K562 (cell line): ENCODE data around the gene ADCYAP1R1. TPM values are rescaled to one million over a fixed set of nuclear protein-coding genes. Genes with fewer than 3 reads are reported as not detected.

Experiments used
- ATAC-seq: fragments of 200-7000 bp; cut with Tn5 transposase; 3 replicates; pipeline ENCODE4 v1.9.1; 2020; ENCODE audit warnings: moderate library complexity
- BruUV-seq: library from RNA; stranded (reverse); fragments of 400-500 nt; replicated peaks from 2 replicates; lab custom pipeline; 2021; lab: Mats Ljungman, UMichigan
- CTCF ChIA-PET: fragments of 300-600 bp; formaldehyde crosslinking; extraction: SDS; loops from one replicate; lab custom pipeline; 2021; ENCODE audit warnings: low intra/inter-chr PET ratio; lab: Yijun Ruan, JAX
- POLR2A ChIA-PET: fragments of 300-600, 350-650 bp; sonication (Branson Sonifier 250); formaldehyde crosslinking; extraction: SDS; loops from one replicate; lab custom pipeline; 2021; ENCODE audit warnings: antibody characterized with exemption, inconsistent platforms; lab: Yijun Ruan, JAX
- DNase-seq, 4 experiments: peaks; one replicate each; pipeline versions ENCODE4 v3.0.0 to v3.0.0-alpha.2; 2011 to 2018; ENCODE audit warnings: low spot score in 3 of 4, mixed read lengths in 3 of 4; ENCODE audit errors: extremely low read depth in 1 of 4
- FAIRE-seq: peaks from 2 replicates; lab custom pipeline; 2011; peaks lifted over from hg19 to GRCh38; lab: Jason Lieb, UNC
- H2AFZ ChIP-seq: 2 replicates; pipeline ENCODE4 v1.6.0; 2011; ENCODE audit warnings: low read depth, low read length, control low read depth, inconsistent platforms
- H3K27ac ChIP-seq: fragments of 200-600 bp; 3 replicates; pipeline ENCODE4 v1.8.0; 2011; ENCODE audit warnings: low read depth, mild to moderate bottlenecking, control low read depth, inconsistent platforms, low read length, moderate library complexity, mixed read lengths; ENCODE audit errors: extremely low read depth
- H3K27me3 ChIP-seq, 2 experiments: fragments of 300-600 bp in 1 of 2; 2 replicates in 1 of 2; 3 replicates in 1 of 2; pipeline versions ENCODE4 v1.6.0 to v1.8.0; 2011; ENCODE audit warnings: inconsistent platforms in 2 of 2, low read length in 2 of 2, mild to moderate bottlenecking in 1 of 2, mixed read lengths in 1 of 2, moderate library complexity in 1 of 2; ENCODE audit not compliant: control insufficient read depth in 2 of 2, insufficient read depth in 2 of 2
- H3K36me3 ChIP-seq: fragments of 300-600 bp; 3 replicates; pipeline ENCODE4 v1.8.0; 2011; ENCODE audit warnings: mild to moderate bottlenecking, low read length, inconsistent platforms; ENCODE audit not compliant: control insufficient read depth, insufficient read depth
- H3K4me1 ChIP-seq, 2 experiments: fragments of 200-600 bp in 1 of 2; replicated peaks in 1 of 2; 2 replicates in 1 of 2; 3 replicates in 1 of 2; pipeline versions ENCODE4 v1.5.1 to v1.8.0; 2011; ENCODE audit warnings: inconsistent platforms in 2 of 2, low read length in 2 of 2, mild to moderate bottlenecking in 1 of 2, mixed read lengths in 1 of 2, moderate library complexity in 1 of 2; ENCODE audit not compliant: control insufficient read depth in 2 of 2, insufficient read depth in 2 of 2
- H3K4me2 ChIP-seq: 2 replicates; pipeline ENCODE4 v1.6.1; 2011; ENCODE audit warnings: low read length, control low read depth, inconsistent platforms, mixed read lengths; ENCODE audit not compliant: insufficient read depth
- H3K4me3 ChIP-seq: fragments of 200-600 bp; sonication (generic), shearing (Covaris generic); 2 replicates; pipeline ENCODE4 v1.5.1; 2016; ENCODE audit warnings: control low read depth, inconsistent platforms
- H3K79me2 ChIP-seq: fragments of 200-600 bp; 3 replicates; pipeline ENCODE4 v1.8.0; 2011; ENCODE audit warnings: low read length, inconsistent platforms; ENCODE audit not compliant: control insufficient read depth, insufficient read depth
- H3K9ac ChIP-seq, 2 experiments: 2 replicates each; pipeline versions ENCODE4 v1.6.0 to v1.6.1; 2011; ENCODE audit warnings: low read depth in 2 of 2, low read length in 2 of 2, control low read depth in 1 of 2, inconsistent platforms in 1 of 2, mild to moderate bottlenecking in 1 of 2, mixed read lengths in 1 of 2; ENCODE audit not compliant: insufficient read depth in 1 of 2
- H3K9me1 ChIP-seq: one replicate; pipeline ENCODE4 v1.6.0; 2011; ENCODE audit warnings: inconsistent platforms, mild to moderate bottlenecking, low read length, moderate library complexity; ENCODE audit not compliant: control insufficient read depth, insufficient read depth
- H3K9me3 ChIP-seq: replicated peaks from 2 replicates; pipeline ENCODE4 v1.5.1; 2011; ENCODE audit warnings: low read depth, low read length, inconsistent platforms; ENCODE audit not compliant: control insufficient read depth, insufficient read depth
- H4K20me1 ChIP-seq: replicated peaks from 2 replicates; pipeline ENCODE4 v1.6.1; 2011; ENCODE audit warnings: low read length, inconsistent platforms, mixed read lengths; ENCODE audit not compliant: control insufficient read depth, insufficient read depth
- BDP1 ChIP-seq: IDR thresholded peaks from 3 replicates; pipeline ENCODE4 v1.6.1; 2011; ENCODE audit not compliant: insufficient read length, insufficient read depth
- BRCA1 ChIP-seq, 2 experiments: fragments of 450-650 bp in 1 of 2; sonication (generic) in 1 of 2; formaldehyde crosslinking in 1 of 2; IDR thresholded peaks; 2 replicates each; pipeline versions ENCODE4 v1.5.0 to v1.6.1; 2017 to 2020; ENCODE audit warnings: mild to moderate bottlenecking in 1 of 2, missing genetic modification reagents in 1 of 2
- CBX2 ChIP-seq: fragments of 200-600 bp; sonication (generic); IDR thresholded peaks from one replicate; pipeline ENCODE4 v1.6.1; 2012; ENCODE audit warnings: mild to moderate bottlenecking, low read length, inconsistent platforms; ENCODE audit not compliant: insufficient read depth, poor library complexity, severe bottlenecking
- GATAD2A ChIP-seq: fragments of 450-650 bp; IDR thresholded peaks from 2 replicates; pipeline ENCODE4 v1.6.1; 2017
- GTF2A2 ChIP-seq: IDR thresholded peaks from 2 replicates; pipeline ENCODE4 v1.6.1; 2016; ENCODE audit warnings: mild to moderate bottlenecking, missing genetic modification characterization, missing compliant biosample characterization
- L3MBTL2 ChIP-seq: fragments of 450-650 bp; IDR thresholded peaks from 2 replicates; pipeline ENCODE4 v1.6.1; 2016; ENCODE audit warnings: mild to moderate bottlenecking, moderate library complexity
- MNT ChIP-seq, 2 experiments: fragments of 450-650 bp; conservative IDR thresholded peaks; 2 replicates each; pipeline ENCODE4 v1.6.1; 2017; ENCODE audit warnings: mild to moderate bottlenecking in 2 of 2, moderate library complexity in 2 of 2
- NCOA6 ChIP-seq: fragments of 450-650 bp; IDR thresholded peaks from 2 replicates; pipeline ENCODE4 v1.6.1; 2017; ENCODE audit warnings: mild to moderate bottlenecking
- PBX2 ChIP-seq, 2 experiments: IDR thresholded peaks in 1 of 2; conservative IDR thresholded peaks in 1 of 2; 2 replicates each; pipeline ENCODE4 v1.6.1; 2016; ENCODE audit warnings: low read depth in 2 of 2, mild to moderate bottlenecking in 1 of 2, missing compliant biosample characterization in 1 of 2, missing genetic modification characterization in 1 of 2, moderate library complexity in 1 of 2
- ZNF75A ChIP-seq: fragments of 450-650 bp; formaldehyde crosslinking; IDR thresholded peaks from 2 replicates; pipeline ENCODE4 v1.4.0; 2020; ENCODE audit warnings: mild to moderate bottlenecking
- ZNF79 ChIP-seq: fragments of 250-450 bp; sonication (Bioruptor Pico); IDR thresholded peaks from 2 replicates; pipeline ENCODE4 v1.4.0; 2020; ENCODE audit warnings: low read depth, mild to moderate bottlenecking, moderate library complexity
- ZZZ3 ChIP-seq: fragments of 450-650 bp; IDR thresholded peaks from 2 replicates; pipeline ENCODE4 v1.6.1; 2016; ENCODE audit warnings: antibody characterized with exemption, mild to moderate bottlenecking, moderate library complexity
- WGBS: fragments of 100-300 bp; shearing (Covaris generic); methylation state at CpG from one replicate; pipeline ENCODE4 v1.1.6; 2016; ENCODE audit warnings: low coverage, mixed read lengths; ENCODE audit not compliant: insufficient coverage; ENCODE audit errors: missing lambda C conversion rate; 5-methylcytosine and 5-hydroxymethylcytosine counted together
- in situ Hi-C: fragments of 300-500 bp; cut with MboI; formaldehyde crosslinking; loops from 4 replicates; pipeline ENCODE4 v1.15.0; 2018; ENCODE audit warnings: inconsistent platforms, mixed read lengths
- intact Hi-C: fragments of 100-400 bp; cut with micrococcal nuclease; formaldehyde crosslinking; loops from 2 replicates; pipeline ENCODE4 v1.14.2; 2022
- polyA plus RNA-seq, 8 experiments: library from polyadenylated mRNA; depleted of rRNA in 4 of 8; stranded (reverse) in 5 of 8; unstranded in 3 of 8; fragments of >200 nt; fragmentation: Nextera tagmentation in 2 of 8; fragmentation: Illumina TruSeq in 1 of 8; extraction: Ambion mirVana in 2 of 8; extraction: Trizol in 1 of 8; gene quantifications; 2 replicates each; pipeline versions ENCODE4 v1.2.1 to v1.2.3, GENCODE V29; 2011 to 2014; ENCODE audit warnings: inconsistent platforms in 1 of 8, missing spikeins in 1 of 8
- total RNA-seq, 7 experiments: library from RNA; depleted of rRNA in 6 of 7; stranded (reverse); fragments of >200 nt in 6 of 7; fragmentation: Illumina TruSeq in 2 of 7; extraction: Trizol in 2 of 7; gene quantifications; 2 replicates each; pipeline versions ENCODE4 v1.2.1 to v1.2.3, GENCODE V29; 2011 to 2021; ENCODE audit warnings: low replicate concordance in 1 of 7
- TF ChIP-seq, protein P1 (sequence below): sonication (generic); formaldehyde crosslinking; IDR thresholded peaks from 2 replicates; pipeline ENCODE4 v1.8.0; 2022; ENCODE audit warnings: mild to moderate bottlenecking, missing genetic modification reagents

The ADCYAP1R1 gene
- total and polyA plus RNA-seq, 9 of the 15 experiments (the other 6 are each of a cell fraction or from before 2014, with no cell fraction given): 0.03 to 0.07 TPM; not detected in 7

DNA sequence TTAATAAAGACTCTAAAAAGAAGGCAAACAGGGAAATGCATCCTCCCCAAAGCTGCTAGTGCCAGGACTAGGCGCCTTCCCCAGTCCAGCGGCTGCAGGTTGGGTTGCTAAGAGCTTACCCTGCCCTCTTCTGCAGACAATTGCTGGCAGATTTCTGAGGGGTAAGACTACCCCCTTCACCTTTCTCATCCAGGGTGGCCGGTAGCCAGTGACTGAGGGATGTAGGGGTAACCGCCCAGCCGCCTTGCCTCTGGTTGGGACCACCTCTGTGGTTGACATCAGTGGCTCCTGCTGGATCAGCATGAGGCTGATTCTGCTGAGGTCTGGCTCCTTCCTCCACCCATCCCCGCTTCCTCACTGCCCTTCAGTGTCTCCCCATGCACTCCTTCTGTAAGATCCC is 71.2 kb downstream of the ADCYAP1R1 start:
- POLR2A ChIA-PET: interaction anchor here (1.0 to 1.6 kb wide), 4 partner anchors 10 to 139 kb away, joined by 3 to 11 read pairs (median 5); no protein-coding TSS in a partner anchor
- no peaks in the 10 kb centered on the region for H3K79me2 ChIP-seq
- no peak overlapping the region for H3K4me3 ChIP-seq
- H2AFZ ChIP-seq: no peak overlapping the region
- H3K27ac ChIP-seq: no peak overlapping the region
- no peak for DNase-seq
- CTCF ChIA-PET: interaction anchor here (1.1 to 3.7 kb wide), 3 partner anchors 140 to 376 kb away, joined by 4 to 31 read pairs (median 5); no protein-coding TSS in a partner anchor
- H3K36me3 ChIP-seq: no peaks in the 10 kb centered on the region
- in situ Hi-C loops: loop anchor here (5.0 kb wide), 2 partner anchors 141 to 321 kb away; no protein-coding TSS in a partner anchor
- BruUV-seq: no TSS peak
- ATAC-seq: no peak
- H3K4me2 ChIP-seq: no peak overlapping the region
- H3K4me1 ChIP-seq: no peaks in the 10 kb centered on the region
- H3K9me3 ChIP-seq: no peaks in the 10 kb centered on the region
- no peak overlapping the region for H3K9ac ChIP-seq
- no peaks in the 10 kb centered on the region for H3K9me1 ChIP-seq
- TF ChIP-seq BRCA1 (IDR thresholded peaks at IDR 0.05) (no peak), BRCA1 (CRISPR knock-in tag; IDR thresholded peaks at IDR 0.05) (no peak), MNT (conservative IDR thresholded peaks at IDR 0.05) (no peak), GATAD2A (no peak), ZZZ3 (no peak), ZNF75A (no peak), BDP1 (no peak), GTF2A2 (no peak), L3MBTL2 (no peak), PBX2 (CRISPR knock-in tag; IDR thresholded peaks at IDR 0.05; ENCODE audit: low read depth) (no peak), PBX2 (tag; conservative IDR thresholded peaks at IDR 0.05; ENCODE audit: low read depth) (no peak), CBX2 (no peak), ZNF79 (no peak), NCOA6 (no peak)
- TF ChIP-seq, protein P1, sequence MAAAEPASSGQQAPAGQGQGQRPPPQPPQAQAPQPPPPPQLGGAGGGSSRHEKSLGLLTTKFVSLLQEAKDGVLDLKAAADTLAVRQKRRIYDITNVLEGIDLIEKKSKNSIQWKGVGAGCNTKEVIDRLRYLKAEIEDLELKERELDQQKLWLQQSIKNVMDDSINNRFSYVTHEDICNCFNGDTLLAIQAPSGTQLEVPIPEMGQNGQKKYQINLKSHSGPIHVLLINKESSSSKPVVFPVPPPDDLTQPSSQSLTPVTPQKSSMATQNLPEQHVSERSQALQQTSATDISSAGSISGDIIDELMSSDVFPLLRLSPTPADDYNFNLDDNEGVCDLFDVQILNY (CRISPR knock-in tag): no peak
- intact Hi-C loops: loop anchor here (2.0 to 5.0 kb wide), 2 partner anchors 66 to 323 kb away; no protein-coding TSS in a partner anchor
- H3K27me3 ChIP-seq: peaks cover 0 to 14% of the 10 kb centered on the region in 2 experiments; a peak in 3 of 5 replicates
- WGBS: 9% methylated on average over 5 of the region's 6 CpGs
- FAIRE-seq: no peak
- no peaks in the 10 kb centered on the region for H4K20me1 ChIP-seq
